ENCODE data around the gene DNLZ. TPM values are rescaled to one million over a fixed set of nuclear protein-coding genes. Genes with fewer than 3 reads are reported as not detected.

Gene DNLZ
- total RNA-seq, 2 donors from 2014 or later, result 24.1 to 31.3 TPM

DNA sequence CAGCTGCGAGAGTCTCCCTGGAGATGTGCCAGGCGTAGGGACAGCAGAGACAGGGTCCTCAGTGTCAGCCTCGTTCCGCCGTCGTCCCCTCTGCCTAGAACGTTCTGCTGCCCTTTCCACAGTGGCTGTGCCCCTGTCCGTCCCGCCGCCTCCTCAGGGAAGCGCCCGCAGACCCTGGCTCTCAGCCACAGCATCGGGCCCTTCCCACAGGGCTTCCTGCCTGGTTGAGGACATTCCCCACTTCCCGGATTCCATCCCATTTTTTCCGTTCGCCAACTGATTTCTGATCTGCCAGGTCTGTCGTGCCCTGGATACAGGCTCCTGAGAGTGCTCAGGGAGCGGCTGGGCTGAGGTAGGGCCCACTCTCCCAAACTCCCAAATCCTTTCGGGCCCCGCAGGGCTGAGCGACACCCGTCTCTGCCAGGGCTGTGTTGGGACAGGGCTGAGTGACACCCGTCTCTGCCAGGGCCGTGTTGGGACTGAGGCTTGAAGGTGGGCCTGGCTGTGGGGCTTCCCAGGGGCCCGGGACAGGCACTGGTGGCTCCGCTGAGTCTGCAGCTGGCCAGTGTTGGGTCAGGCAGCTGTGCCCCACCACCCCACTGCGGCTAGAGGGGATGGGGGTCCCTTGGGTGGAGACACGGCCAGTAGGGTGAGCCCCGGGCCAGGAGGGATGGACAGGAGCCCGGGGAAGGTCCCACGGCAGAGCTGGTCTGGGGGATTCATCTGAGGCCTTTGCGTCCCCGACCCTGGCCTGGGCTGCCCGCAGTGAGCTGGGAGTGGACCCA, 15.9 kb downstream of the DNLZ start:
- no peak for DNase-seq
- Histone ChIP-seq H3K4me3 (no peak overlapping the region), H3K4me1 (peaks cover 16% of the 10 kb centered on the region), H3K27me3 (no peaks in the 10 kb centered on the region), H3K9me3 (no peaks in the 10 kb centered on the region), H3K27ac (no peak overlapping the region), H3K36me3 (replicated peaks in 1 of 2; ENCODE audit: insufficient read depth in 1 of 2, low read depth in 2 of 2) (no peaks in the 10 kb centered on the region)
- intact Hi-C loops (cut with DNase I), result no loop called here
- WGBS, 2 donors, result 84 to 85% methylated on average over 28 to 32 of the region's 34 CpGs
- ATAC-seq, result no peak
- TF ChIP-seq, protein P1, sequence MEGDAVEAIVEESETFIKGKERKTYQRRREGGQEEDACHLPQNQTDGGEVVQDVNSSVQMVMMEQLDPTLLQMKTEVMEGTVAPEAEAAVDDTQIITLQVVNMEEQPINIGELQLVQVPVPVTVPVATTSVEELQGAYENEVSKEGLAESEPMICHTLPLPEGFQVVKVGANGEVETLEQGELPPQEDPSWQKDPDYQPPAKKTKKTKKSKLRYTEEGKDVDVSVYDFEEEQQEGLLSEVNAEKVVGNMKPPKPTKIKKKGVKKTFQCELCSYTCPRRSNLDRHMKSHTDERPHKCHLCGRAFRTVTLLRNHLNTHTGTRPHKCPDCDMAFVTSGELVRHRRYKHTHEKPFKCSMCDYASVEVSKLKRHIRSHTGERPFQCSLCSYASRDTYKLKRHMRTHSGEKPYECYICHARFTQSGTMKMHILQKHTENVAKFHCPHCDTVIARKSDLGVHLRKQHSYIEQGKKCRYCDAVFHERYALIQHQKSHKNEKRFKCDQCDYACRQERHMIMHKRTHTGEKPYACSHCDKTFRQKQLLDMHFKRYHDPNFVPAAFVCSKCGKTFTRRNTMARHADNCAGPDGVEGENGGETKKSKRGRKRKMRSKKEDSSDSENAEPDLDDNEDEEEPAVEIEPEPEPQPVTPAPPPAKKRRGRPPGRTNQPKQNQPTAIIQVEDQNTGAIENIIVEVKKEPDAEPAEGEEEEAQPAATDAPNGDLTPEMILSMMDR (IDR thresholded peaks at IDR 0.05), result no peak
- no peak for TF ChIP-seq POLR2A (IDR thresholded peaks at IDR 0.05)

DNA sequence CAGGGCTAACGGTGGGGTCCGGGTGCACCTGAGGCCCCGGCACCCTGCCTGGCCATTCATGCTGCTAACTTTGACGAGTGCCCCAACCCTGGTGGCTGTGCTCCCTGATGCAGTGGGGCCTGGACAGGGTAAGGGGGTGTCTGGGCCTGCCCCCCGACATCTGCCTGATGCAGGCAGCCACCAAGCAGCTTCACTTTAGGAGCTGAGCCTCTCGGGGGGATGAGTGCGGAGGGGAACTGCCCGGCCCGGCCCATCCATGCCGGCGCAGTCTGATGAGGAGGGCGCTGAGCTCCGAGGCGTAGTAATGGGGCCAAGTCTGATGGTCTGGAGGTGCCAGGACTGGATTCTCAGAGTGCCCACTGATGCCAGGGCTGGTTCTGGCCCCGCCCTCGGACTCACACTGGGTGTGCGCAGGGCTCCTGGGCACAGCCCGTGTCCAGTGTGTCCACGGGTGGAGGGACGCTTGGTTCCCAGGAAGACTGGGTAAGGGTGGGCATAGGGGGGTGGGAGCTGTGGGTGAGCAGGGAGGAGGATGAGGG, 16.5 kb downstream of the DNLZ start:
- Histone ChIP-seq H3K36me3 (replicated peaks in 1 of 2; ENCODE audit: insufficient read depth in 1 of 2, low read depth in 2 of 2) (no peaks in the 10 kb centered on the region), H3K4me3 (no peak overlapping the region), H3K4me1 (peaks cover 22% of the 10 kb centered on the region), H3K9me3 (no peaks in the 10 kb centered on the region), H3K27ac (no peak overlapping the region), H3K27me3 (no peaks in the 10 kb centered on the region)
- DNase-seq, result no peak
- no peak for ATAC-seq
- TF ChIP-seq POLR2A (IDR thresholded peaks at IDR 0.05), result no peak
- TF ChIP-seq, protein P1 (IDR thresholded peaks at IDR 0.05), result no peak
- intact Hi-C loops (cut with DNase I), result no loop called here
- WGBS, 2 donors, result 68 to 89% methylated on average over 5 to 15 of the region's 20 CpGs

DNA sequence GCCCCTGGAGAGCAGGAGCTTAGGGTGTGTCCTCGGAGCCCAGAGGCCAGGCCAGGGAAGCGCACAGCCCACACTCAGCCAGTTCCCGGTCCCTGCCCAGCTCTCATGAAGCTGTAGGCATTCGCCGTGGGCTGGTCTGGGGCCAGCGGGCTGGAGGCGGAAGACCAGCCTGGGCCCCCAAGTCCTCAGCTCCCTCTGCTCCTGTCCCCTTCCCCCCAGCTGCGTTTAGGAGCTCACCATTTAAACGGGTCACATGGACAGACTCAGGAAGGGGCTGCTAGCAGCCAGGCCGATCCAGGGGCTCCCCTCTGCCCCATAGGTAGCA, 17.4 kb downstream of the DNLZ start:
- H3K9me3 ChIP-seq, result no peaks in the 10 kb centered on the region
- H3K36me3 ChIP-seq (replicated peaks in 1 of 2; ENCODE audit: insufficient read depth in 1 of 2, low read depth in 2 of 2), result no peaks in the 10 kb centered on the region
- DNase-seq (no peak), ATAC-seq (no peak)
- 68 to 77% methylated on average over 3 to 10 of the region's 10 CpGs for WGBS, 2 donors
- H3K4me1 ChIP-seq, result peaks cover 31% of the 10 kb centered on the region
- intact Hi-C loops (cut with DNase I), result no loop called here
- no peak overlapping the region for H3K27ac ChIP-seq
- H3K4me3 ChIP-seq, result no peak overlapping the region
- no peak for TF ChIP-seq POLR2A (IDR thresholded peaks at IDR 0.05)
- TF ChIP-seq, protein P1 (IDR thresholded peaks at IDR 0.05), result no peak
- no peaks in the 10 kb centered on the region for H3K27me3 ChIP-seq

DNA sequence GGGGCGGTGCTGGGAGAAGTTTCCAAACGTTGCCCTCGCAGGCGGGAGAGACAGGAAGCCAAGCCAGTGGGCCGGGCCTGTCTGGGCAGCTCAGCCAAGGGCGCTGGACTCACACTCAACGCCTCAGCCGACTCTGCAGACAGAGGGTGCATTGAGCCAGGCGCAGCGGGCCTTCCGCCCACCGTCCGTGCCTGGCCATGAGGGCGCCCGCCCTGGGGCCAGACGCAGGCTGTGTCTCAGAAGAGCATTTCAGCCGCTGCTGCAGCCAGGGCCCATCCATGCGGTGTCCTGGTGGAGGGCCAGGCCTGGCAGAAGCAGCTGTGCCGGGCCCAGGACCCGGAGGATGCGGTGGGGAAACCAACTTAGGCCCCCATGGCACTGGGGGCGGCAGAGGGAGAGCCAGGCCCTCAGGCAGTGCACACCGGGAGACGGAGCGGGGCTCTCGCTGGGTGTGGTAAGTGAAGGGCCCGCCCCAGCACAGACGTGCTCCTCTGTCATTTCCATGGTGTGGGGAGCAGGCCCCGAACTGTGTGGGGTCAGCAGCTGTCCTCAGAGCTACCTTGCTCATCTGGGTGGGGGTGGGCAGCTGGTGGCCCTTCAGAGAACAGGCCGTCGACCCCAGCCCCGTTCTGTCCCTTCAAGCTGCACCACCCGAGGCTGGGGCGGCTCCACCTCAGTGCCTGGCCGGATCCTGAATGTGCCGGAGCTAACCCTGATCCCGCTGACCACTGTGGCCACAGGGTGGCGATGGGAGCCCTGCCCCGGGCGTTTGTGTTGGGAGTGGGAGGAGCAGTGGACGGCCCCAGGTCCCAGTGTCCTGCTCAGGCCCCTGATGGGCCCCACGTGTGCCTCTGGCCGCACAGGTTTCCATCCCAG, 18.0 kb downstream of the DNLZ start:
- Histone ChIP-seq H3K27me3 (no peaks in the 10 kb centered on the region), H3K36me3 (replicated peaks in 1 of 2; ENCODE audit: insufficient read depth in 1 of 2, low read depth in 2 of 2) (no peaks in the 10 kb centered on the region), H3K9me3 (no peaks in the 10 kb centered on the region), H3K4me1 (peaks cover 37% of the 10 kb centered on the region), H3K4me3 (no peak overlapping the region), H3K27ac (no peak overlapping the region)
- intact Hi-C loops (cut with DNase I), result no loop called here
- DNase-seq, result peak in 3 of 4 donors; percentile 48 to 64 (median 58)
- 70 to 73% methylated on average over 8 to 40 of the region's 43 CpGs for WGBS, 2 donors
- no peak for ATAC-seq
- TF ChIP-seq POLR2A (IDR thresholded peaks at IDR 0.05), result no peak
- TF ChIP-seq, protein P1 (IDR thresholded peaks at IDR 0.05), result peak in 4 of 7 experiments; percentile 27 to 39 (median 36)
